ENCODE data around the gene CPS1.

DNA sequence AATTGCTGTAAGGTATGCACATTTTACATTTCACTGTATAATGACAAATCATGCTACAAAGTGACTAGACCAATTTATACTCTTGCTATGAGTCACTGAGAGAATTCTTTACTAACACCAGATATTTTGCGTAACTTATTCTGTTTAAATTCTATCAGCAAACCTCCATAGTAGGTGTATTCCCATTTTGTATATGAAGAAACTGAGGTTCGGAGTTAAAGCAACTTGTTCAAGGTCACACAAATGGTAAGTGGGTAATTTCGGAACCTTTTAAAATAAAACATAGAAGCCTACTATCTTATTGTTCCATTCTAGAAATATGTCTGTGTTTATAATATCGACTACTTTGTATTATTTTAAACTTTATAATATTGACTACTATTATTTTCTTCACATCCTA is 15.9 kb upstream of the CPS1 start:
- TF ChIP-seq, protein P1, sequence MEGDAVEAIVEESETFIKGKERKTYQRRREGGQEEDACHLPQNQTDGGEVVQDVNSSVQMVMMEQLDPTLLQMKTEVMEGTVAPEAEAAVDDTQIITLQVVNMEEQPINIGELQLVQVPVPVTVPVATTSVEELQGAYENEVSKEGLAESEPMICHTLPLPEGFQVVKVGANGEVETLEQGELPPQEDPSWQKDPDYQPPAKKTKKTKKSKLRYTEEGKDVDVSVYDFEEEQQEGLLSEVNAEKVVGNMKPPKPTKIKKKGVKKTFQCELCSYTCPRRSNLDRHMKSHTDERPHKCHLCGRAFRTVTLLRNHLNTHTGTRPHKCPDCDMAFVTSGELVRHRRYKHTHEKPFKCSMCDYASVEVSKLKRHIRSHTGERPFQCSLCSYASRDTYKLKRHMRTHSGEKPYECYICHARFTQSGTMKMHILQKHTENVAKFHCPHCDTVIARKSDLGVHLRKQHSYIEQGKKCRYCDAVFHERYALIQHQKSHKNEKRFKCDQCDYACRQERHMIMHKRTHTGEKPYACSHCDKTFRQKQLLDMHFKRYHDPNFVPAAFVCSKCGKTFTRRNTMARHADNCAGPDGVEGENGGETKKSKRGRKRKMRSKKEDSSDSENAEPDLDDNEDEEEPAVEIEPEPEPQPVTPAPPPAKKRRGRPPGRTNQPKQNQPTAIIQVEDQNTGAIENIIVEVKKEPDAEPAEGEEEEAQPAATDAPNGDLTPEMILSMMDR (conservative IDR thresholded peaks at IDR 0.05; ENCODE audit: low read depth in 2 of 2), result no peak
- TF ChIP-seq STAT1 (IDR thresholded peaks at IDR 0.05; ENCODE audit: unreplicated experiment) (no peak), POLR2AphosphoS5 (IDR thresholded peaks at IDR 0.05; ENCODE audit: low read depth) (no peak), EZH2 (IDR thresholded peaks at IDR 0.05; ENCODE audit: low read depth, unreplicated experiment) (no peak), JUNB (IDR thresholded peaks at IDR 0.05; ENCODE audit: unreplicated experiment) (no peak), CREB1 (CRISPR knock-in tag; IDR thresholded peaks at IDR 0.05; ENCODE audit: low read depth) (no peak), NANOG (IDR thresholded peaks at IDR 0.05; ENCODE audit: borderline replicate concordance) (no peak), EZH2phosphoT487 (IDR thresholded peaks at IDR 0.05; ENCODE audit: unreplicated experiment) (no peak), ZNF331 (CRISPR knock-in tag; IDR thresholded peaks at IDR 0.05; ENCODE audit: low read depth) (no peak)
- TF ChIP-seq, protein P2, sequence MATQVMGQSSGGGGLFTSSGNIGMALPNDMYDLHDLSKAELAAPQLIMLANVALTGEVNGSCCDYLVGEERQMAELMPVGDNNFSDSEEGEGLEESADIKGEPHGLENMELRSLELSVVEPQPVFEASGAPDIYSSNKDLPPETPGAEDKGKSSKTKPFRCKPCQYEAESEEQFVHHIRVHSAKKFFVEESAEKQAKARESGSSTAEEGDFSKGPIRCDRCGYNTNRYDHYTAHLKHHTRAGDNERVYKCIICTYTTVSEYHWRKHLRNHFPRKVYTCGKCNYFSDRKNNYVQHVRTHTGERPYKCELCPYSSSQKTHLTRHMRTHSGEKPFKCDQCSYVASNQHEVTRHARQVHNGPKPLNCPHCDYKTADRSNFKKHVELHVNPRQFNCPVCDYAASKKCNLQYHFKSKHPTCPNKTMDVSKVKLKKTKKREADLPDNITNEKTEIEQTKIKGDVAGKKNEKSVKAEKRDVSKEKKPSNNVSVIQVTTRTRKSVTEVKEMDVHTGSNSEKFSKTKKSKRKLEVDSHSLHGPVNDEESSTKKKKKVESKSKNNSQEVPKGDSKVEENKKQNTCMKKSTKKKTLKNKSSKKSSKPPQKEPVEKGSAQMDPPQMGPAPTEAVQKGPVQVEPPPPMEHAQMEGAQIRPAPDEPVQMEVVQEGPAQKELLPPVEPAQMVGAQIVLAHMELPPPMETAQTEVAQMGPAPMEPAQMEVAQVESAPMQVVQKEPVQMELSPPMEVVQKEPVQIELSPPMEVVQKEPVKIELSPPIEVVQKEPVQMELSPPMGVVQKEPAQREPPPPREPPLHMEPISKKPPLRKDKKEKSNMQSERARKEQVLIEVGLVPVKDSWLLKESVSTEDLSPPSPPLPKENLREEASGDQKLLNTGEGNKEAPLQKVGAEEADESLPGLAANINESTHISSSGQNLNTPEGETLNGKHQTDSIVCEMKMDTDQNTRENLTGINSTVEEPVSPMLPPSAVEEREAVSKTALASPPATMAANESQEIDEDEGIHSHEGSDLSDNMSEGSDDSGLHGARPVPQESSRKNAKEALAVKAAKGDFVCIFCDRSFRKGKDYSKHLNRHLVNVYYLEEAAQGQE (IDR thresholded peaks at IDR 0.05; ENCODE audit: unreplicated experiment), result no peak
